ENCODE measurements around the gene GPER1.

The GPER1 gene

DNA sequence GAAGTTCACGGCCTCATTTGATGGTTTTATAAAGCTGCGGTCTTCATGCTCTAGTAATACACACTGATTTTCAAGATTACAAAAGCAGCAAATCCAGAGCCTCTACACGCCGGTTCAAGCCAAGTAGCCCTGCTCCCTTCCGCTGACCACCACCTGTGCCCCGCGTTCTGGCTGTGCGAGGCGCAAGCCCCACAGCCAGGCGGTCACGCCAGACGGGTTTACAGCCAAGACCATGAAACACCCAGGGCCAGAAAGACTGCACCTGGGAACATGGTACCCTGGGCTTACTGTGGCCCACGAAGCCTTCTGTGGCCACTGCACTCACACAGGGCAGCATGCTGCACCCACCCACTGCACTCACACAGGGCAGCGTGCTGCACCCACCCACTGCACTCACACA lies 33.6 kb downstream of the GPER1 start:
- H3K4me3 ChIP-seq (ENCODE audit: low read depth, low read length), result no peak overlapping the region
- DNase-seq (ENCODE audit: low read depth, low spot score), result no peak
- TF ChIP-seq, protein P1, sequence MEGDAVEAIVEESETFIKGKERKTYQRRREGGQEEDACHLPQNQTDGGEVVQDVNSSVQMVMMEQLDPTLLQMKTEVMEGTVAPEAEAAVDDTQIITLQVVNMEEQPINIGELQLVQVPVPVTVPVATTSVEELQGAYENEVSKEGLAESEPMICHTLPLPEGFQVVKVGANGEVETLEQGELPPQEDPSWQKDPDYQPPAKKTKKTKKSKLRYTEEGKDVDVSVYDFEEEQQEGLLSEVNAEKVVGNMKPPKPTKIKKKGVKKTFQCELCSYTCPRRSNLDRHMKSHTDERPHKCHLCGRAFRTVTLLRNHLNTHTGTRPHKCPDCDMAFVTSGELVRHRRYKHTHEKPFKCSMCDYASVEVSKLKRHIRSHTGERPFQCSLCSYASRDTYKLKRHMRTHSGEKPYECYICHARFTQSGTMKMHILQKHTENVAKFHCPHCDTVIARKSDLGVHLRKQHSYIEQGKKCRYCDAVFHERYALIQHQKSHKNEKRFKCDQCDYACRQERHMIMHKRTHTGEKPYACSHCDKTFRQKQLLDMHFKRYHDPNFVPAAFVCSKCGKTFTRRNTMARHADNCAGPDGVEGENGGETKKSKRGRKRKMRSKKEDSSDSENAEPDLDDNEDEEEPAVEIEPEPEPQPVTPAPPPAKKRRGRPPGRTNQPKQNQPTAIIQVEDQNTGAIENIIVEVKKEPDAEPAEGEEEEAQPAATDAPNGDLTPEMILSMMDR (IDR thresholded peaks at IDR 0.05; ENCODE audit: low read depth, low read length), result no peak
- in situ Hi-C loops (cut with HindIII; ENCODE audit: low sequenced_read_pairs), result no loop called here

DNA sequence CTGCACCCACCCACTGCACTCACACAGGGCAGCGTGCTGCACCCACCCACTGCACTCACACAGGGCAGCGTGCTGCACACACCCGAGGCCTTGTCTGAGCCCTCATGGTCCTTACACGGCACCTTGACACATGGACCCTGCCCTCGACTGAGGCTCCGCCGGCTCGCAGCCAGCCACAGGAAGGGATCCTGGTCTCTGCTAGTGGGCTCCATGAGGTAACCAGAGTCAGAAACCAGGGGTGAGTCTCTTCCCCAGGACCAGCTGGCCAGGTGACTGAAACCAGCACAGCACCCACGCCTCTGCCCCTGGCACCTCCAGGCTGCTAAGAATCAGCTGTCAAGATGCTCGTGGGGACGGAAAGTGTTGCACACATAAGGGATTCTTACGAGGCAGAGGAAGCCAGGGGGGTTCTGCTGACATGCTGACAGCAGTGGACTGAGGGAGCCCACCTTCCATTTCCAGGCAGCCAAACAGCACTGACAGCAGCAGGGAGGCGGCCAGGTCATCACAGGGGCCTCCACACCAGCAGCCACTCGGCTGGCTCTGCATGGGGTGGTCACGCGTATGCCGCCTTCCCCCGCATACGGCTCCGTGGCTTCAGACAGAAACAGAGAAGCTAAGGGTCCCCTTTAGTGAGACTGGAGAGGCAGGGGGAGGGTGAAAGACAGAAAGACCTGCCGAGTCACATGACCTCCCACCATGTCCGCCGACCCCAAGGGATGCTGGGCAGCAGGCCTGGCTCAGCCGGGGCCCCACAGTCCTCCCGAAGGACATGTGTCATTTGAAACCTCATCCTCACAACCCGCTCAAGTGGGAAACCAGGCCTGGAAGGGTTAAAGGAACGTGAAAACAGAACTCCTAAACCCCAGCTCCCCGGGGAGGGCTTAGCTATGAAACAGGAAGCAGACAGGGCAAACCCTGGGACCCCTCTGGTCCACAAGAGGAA lies 34.2 kb downstream of the GPER1 start:
- no peak for DNase-seq (ENCODE audit: low read depth, low spot score)

DNA sequence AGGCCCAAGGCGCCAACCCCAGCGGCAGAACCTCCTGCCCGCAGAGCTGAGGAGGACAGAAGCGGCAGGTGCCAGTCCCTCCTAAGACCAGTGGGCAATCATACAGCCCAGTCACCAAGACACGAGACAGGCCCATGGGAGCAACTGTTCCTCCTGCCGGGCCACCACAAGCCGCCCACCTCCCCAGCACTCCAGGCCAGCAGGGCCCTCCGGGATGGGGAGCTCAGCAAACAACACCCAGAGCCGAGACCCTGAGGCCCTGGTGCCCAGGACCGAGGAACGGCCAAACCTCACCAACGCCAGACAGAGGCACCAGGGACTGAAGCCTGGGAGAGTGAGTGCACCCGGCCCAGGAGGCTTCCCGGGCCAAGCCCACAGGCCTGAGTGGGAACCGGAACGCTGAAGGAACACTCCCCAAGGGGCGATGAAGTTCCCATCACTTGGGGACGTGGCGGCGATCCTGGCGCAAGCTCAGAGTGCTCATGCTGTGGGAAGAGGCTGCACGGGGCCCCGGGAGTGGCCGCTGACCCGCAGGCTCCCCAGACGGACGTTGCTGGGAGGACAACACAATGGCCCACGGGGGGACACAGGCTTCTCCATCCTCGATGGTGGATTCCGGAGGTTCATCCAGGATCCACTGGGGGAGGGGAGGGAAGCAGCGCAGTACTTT lies 35.1 kb downstream of the GPER1 start:
- DNase-seq (ENCODE audit: low read depth, low spot score), result no peak
- H3K4me3 ChIP-seq (ENCODE audit: low read depth, low read length), result no peak overlapping the region
- in situ Hi-C loops (cut with HindIII; ENCODE audit: low sequenced_read_pairs), result no loop called here
- TF ChIP-seq, protein P1 (IDR thresholded peaks at IDR 0.05; ENCODE audit: low read depth, low read length), result no peak

More for the DNA sequence above, 34.2 kb downstream of the GPER1 start:
- H3K4me3 ChIP-seq (ENCODE audit: low read depth, low read length), result no peak overlapping the region
- TF ChIP-seq, protein P1 (IDR thresholded peaks at IDR 0.05; ENCODE audit: low read depth, low read length), result no peak
- in situ Hi-C loops (cut with HindIII; ENCODE audit: low sequenced_read_pairs), result no loop called here

DNA sequence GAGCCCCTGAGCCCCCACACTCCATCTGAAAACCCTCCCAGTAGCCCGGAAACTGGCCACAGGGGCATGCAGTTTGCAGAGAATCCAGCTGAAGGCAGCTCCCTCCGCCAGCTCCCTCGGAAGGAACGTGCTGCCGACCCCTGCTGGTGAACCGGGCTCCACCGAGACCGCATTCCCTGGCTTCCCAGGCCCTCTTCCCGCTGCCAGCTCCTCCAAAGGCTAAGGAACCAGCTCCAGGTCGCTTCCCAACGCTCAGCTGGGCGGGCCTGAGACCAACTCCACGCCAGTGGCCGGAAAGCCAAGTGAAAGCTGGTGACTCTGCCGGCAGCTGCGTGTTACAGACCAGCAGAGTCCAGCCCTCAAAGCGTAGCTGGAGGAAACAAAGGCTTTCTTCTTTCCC lies 35.8 kb downstream of the GPER1 start:
- peak; percentile 82 for DNase-seq (ENCODE audit: low read depth, low spot score)
- peak overlapping the region; percentile 2 for H3K4me3 ChIP-seq (ENCODE audit: low read depth, low read length)
- TF ChIP-seq, protein P1 (IDR thresholded peaks at IDR 0.05; ENCODE audit: low read depth, low read length), result peak; percentile 73
- in situ Hi-C loops (cut with HindIII; ENCODE audit: low sequenced_read_pairs), result no loop called here

DNA sequence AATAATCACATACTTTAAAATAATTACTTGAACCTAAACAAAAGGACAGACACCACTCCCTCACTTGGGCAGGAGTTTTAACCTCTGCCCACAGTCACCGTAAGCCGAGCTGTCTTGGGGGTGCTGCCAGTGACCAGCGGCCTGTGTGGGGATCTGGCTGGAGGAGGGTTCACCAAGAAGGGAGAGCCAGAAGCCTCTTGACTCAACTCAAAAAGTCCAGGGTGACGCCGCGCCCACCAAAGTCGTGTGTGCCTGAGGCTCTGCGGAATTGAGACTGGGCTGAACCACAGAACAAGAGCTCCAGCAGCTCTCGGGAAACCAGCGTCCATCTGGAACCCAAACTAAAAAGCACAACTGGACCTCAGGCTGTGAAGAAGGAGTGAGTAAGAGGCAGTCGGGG lies 36.3 kb downstream of the GPER1 start:
- H3K4me3 ChIP-seq (ENCODE audit: low read depth, low read length), result peak overlapping the region; percentile 2
- in situ Hi-C loops (cut with HindIII; ENCODE audit: low sequenced_read_pairs), result no loop called here
- TF ChIP-seq, protein P1 (IDR thresholded peaks at IDR 0.05; ENCODE audit: low read depth, low read length), result no peak
- peak; percentile 20 for DNase-seq (ENCODE audit: low read depth, low spot score)

DNA sequence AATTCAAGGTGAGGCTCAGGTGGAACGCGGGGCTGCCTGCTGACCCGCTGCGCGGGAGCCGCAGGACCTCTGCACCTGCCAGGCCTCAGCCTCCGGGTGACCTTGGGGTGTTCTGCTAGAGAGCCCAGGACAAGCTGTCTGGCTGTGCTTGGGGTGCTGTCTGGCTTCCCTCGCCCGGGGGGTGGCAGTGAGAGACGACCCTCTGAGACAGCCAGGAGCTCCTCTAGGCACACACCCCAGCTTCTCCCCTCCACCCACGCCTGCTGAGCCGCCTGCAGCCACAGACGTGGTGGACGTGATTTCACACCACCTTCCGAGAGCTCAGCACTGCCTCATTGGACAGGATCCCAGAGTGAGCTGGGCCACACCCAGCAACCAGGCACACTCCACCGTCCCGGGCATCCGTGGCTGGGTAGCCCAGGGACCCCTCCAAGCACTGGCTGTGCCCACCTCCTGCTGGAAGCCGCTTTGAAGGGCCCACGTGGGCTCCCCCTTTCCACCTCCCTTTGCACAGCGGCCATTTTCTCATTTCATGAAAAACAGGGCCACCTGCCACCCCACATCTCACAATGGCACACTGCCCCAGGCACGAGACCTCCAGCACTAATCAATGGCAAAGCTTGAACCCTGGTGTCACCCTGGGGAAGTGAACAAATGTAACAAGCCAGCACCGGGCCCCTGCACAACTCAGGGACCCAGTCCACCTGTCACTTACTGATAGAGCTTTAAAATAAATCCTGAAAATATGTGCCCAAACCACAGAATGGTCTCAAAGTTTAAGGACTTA lies 37.1 kb downstream of the GPER1 start:
- H3K4me3 ChIP-seq (ENCODE audit: low read depth, low read length), result no peak overlapping the region
- TF ChIP-seq, protein P1 (IDR thresholded peaks at IDR 0.05; ENCODE audit: low read depth, low read length), result no peak
- in situ Hi-C loops (cut with HindIII; ENCODE audit: low sequenced_read_pairs), result no loop called here
- no peak for DNase-seq (ENCODE audit: low read depth, low spot score)
